PFSK-1 (cell line): ENCODE results near the gene ARFGAP1.

ENCODE experiments used
- FOXP2 ChIP-seq: optimal IDR thresholded peaks from 2 replicates; pipeline ENCODE3; 2011; ENCODE audit warnings: borderline replicate concordance, control low read depth, inconsistent platforms; ENCODE audit not compliant: insufficient read depth; ENCODE audit errors: extremely low read length, extremely low read depth
- POLR2AphosphoS5 ChIP-seq: IDR thresholded peaks from 2 replicates; pipeline ENCODE4 v1.6.1; 2012; ENCODE audit warnings: low read depth, mild to moderate bottlenecking, control low read depth, low read length, moderate library complexity
- REST ChIP-seq, 2 experiments: IDR thresholded peaks; 2 replicates each; pipeline versions ENCODE4 v1.6.1 to v1.8.0; 2011 to 2012; ENCODE audit warnings: low read depth in 2 of 2, low read length in 2 of 2, control low read depth in 1 of 2, inconsistent platforms in 1 of 2, mild to moderate bottlenecking in 1 of 2, moderate library complexity in 1 of 2; ENCODE audit not compliant: insufficient read depth in 1 of 2
- SIN3A ChIP-seq: IDR thresholded peaks from 2 replicates; pipeline ENCODE4 v1.6.1; 2012; ENCODE audit warnings: mild to moderate bottlenecking, low read length, moderate library complexity, borderline replicate concordance; ENCODE audit not compliant: insufficient read depth
- TAF1 ChIP-seq: IDR thresholded peaks from 2 replicates; pipeline ENCODE4 v1.6.1; 2012; ENCODE audit warnings: low read length, control low read depth, borderline replicate concordance; ENCODE audit not compliant: insufficient read depth

ARFGAP1 gene

GRCh38 chr20:63225082-63225454 is 47.5 kb upstream of the ARFGAP1 start:
- TF ChIP-seq POLR2AphosphoS5 = no peak
- TF ChIP-seq FOXP2 = no peak
- no peak for TF ChIP-seq SIN3A
- TF ChIP-seq TAF1 = no peak
- TF ChIP-seq REST (IDR thresholded peaks at IDR 0.05; ENCODE audit: insufficient read depth in 1 of 2, low read depth in 2 of 2, low read length in 2 of 2) = no peak

GRCh38 chr20:63226042-63226943 is 46.3 kb upstream of the ARFGAP1 start:
- no peak for TF ChIP-seq TAF1
- no peak for TF ChIP-seq REST (IDR thresholded peaks at IDR 0.05; ENCODE audit: insufficient read depth in 1 of 2, low read depth in 2 of 2, low read length in 2 of 2)
- TF ChIP-seq FOXP2 = no peak

- no peak for TF ChIP-seq TAF1
- no peak for TF ChIP-seq REST (IDR thresholded peaks at IDR 0.05; ENCODE audit: insufficient read depth in 1 of 2, low read depth in 2 of 2, low read length in 2 of 2)
- TF ChIP-seq FOXP2 = no peak
- no peak for TF ChIP-seq POLR2AphosphoS5
- no peak for TF ChIP-seq SIN3A
Measured at GRCh38 chr20:63227260-63227659, 45.4 kb upstream of the ARFGAP1 start.

- TF ChIP-seq REST (IDR thresholded peaks at IDR 0.05; ENCODE audit: insufficient read depth in 1 of 2, low read depth in 2 of 2, low read length in 2 of 2) = no peak
- no peak for TF ChIP-seq FOXP2
- TF ChIP-seq TAF1 = no peak
- no peak for TF ChIP-seq POLR2AphosphoS5
- no peak for TF ChIP-seq SIN3A
Measured at GRCh38 chr20:63228806-63229205, 43.8 kb upstream of the ARFGAP1 start.

GRCh38 chr20:63230800-63231268 is 41.8 kb upstream of the ARFGAP1 start:
- TF ChIP-seq SIN3A (no peak), REST (IDR thresholded peaks at IDR 0.05; ENCODE audit: insufficient read depth in 1 of 2, low read depth in 2 of 2, low read length in 2 of 2) (no peak), FOXP2 (no peak), TAF1 (no peak), POLR2AphosphoS5 (no peak)
